ENCODE measurements around the gene CLDN20.
"Not testable (repeated sequence)": the region's sequence is repeated elsewhere in the genome, so short reads cannot be mapped to it uniquely, and the experiment has no call there.

The CLDN20 gene

GRCh38 chr6:155268088-155268867 is 4.5 kb downstream of the CLDN20 start:
- H3K36me3 Mint-ChIP-seq (ENCODE audit: low read depth) = peaks cover 18% of the 10 kb centered on the region
- H3K4me1 Mint-ChIP-seq (ENCODE audit: low read depth); H3K4me3 Mint-ChIP-seq; H3K27me3 Mint-ChIP-seq (ENCODE audit: low read depth); H3K27ac Mint-ChIP-seq; H3K9me3 Mint-ChIP-seq: not testable (repeated sequence)
- DNase-seq (ENCODE audit: low spot score) = peak; percentile 24

- peaks cover 17% of the 10 kb centered on the region for H3K36me3 Mint-ChIP-seq (ENCODE audit: low read depth)
Measured at GRCh38 chr6:155269765-155270164, 6.0 kb downstream of the CLDN20 start.

GRCh38 chr6:155270561-155271091 is 6.8 kb downstream of the CLDN20 start:
- H3K4me1 Mint-ChIP-seq (ENCODE audit: low read depth) = peaks cover 12% of the 10 kb centered on the region
- no peaks in the 10 kb centered on the region for H3K9me3 Mint-ChIP-seq
- no peak overlapping the region for H3K4me3 Mint-ChIP-seq
- no peaks in the 10 kb centered on the region for H3K27me3 Mint-ChIP-seq (ENCODE audit: low read depth)
- H3K27ac Mint-ChIP-seq = no peak overlapping the region
- DNase-seq (ENCODE audit: low spot score) = no peak
- H3K36me3 Mint-ChIP-seq (ENCODE audit: low read depth) = peaks cover 21% of the 10 kb centered on the region

More at GRCh38 chr6:155269765-155270164, 6.0 kb downstream of the CLDN20 start:
- H3K4me3 Mint-ChIP-seq = no peak overlapping the region
- H3K9me3 Mint-ChIP-seq = no peaks in the 10 kb centered on the region
- H3K27ac Mint-ChIP-seq = no peak overlapping the region
- no peak for DNase-seq (ENCODE audit: low spot score)
- H3K27me3 Mint-ChIP-seq (ENCODE audit: low read depth) = no peaks in the 10 kb centered on the region
- H3K4me1 Mint-ChIP-seq (ENCODE audit: low read depth) = peaks cover 12% of the 10 kb centered on the region

GRCh38 chr6:155271145-155271544 is 7.3 kb downstream of the CLDN20 start:
- Mint-ChIP-seq H3K27me3 (ENCODE audit: low read depth) (no peaks in the 10 kb centered on the region), H3K27ac (no peak overlapping the region), H3K9me3 (no peaks in the 10 kb centered on the region), H3K4me1 (ENCODE audit: low read depth) (peaks cover 12% of the 10 kb centered on the region), H3K4me3 (no peak overlapping the region), H3K36me3 (ENCODE audit: low read depth) (peaks cover 23% of the 10 kb centered on the region)
- no peak for DNase-seq (ENCODE audit: low spot score)

GRCh38 chr6:155272353-155273232 is 8.8 kb downstream of the CLDN20 start:
- Mint-ChIP-seq H3K4me3 (no peak overlapping the region), H3K36me3 (ENCODE audit: low read depth) (peaks cover 20% of the 10 kb centered on the region), H3K4me1 (ENCODE audit: low read depth) (peaks cover 12% of the 10 kb centered on the region), H3K27ac (peak overlapping the region; percentile 24), H3K27me3 (ENCODE audit: low read depth) (no peaks in the 10 kb centered on the region), H3K9me3 (no peaks in the 10 kb centered on the region)
- DNase-seq (ENCODE audit: low spot score) = no peak

- no peak overlapping the region for H3K27ac Mint-ChIP-seq
- no peak overlapping the region for H3K4me3 Mint-ChIP-seq
- DNase-seq (ENCODE audit: low spot score) = no peak
- peaks cover 8% of the 10 kb centered on the region for H3K4me1 Mint-ChIP-seq (ENCODE audit: low read depth)
- H3K36me3 Mint-ChIP-seq (ENCODE audit: low read depth) = peaks cover 20% of the 10 kb centered on the region
- no peaks in the 10 kb centered on the region for H3K27me3 Mint-ChIP-seq (ENCODE audit: low read depth)
- H3K9me3 Mint-ChIP-seq = no peaks in the 10 kb centered on the region
Measured at GRCh38 chr6:155273431-155273830, 9.6 kb downstream of the CLDN20 start.

- no peaks in the 10 kb centered on the region for H3K9me3 Mint-ChIP-seq
- H3K27ac Mint-ChIP-seq = no peak overlapping the region
- H3K36me3 Mint-ChIP-seq (ENCODE audit: low read depth) = peaks cover 26% of the 10 kb centered on the region
- no peak for DNase-seq (ENCODE audit: low spot score)
- no peaks in the 10 kb centered on the region for H3K27me3 Mint-ChIP-seq (ENCODE audit: low read depth)
- peaks cover 8% of the 10 kb centered on the region for H3K4me1 Mint-ChIP-seq (ENCODE audit: low read depth)
- no peak overlapping the region for H3K4me3 Mint-ChIP-seq
Measured at GRCh38 chr6:155274106-155274505, 10.3 kb downstream of the CLDN20 start.

GRCh38 chr6:155274533-155274932 is 10.7 kb downstream of the CLDN20 start:
- peaks cover 30% of the 10 kb centered on the region for H3K36me3 Mint-ChIP-seq (ENCODE audit: low read depth)
- no peak overlapping the region for H3K4me3 Mint-ChIP-seq
- no peak overlapping the region for H3K27ac Mint-ChIP-seq
- no peaks in the 10 kb centered on the region for H3K9me3 Mint-ChIP-seq
- H3K27me3 Mint-ChIP-seq (ENCODE audit: low read depth) = no peaks in the 10 kb centered on the region
- DNase-seq (ENCODE audit: low spot score) = no peak
- H3K4me1 Mint-ChIP-seq (ENCODE audit: low read depth) = peaks cover 8% of the 10 kb centered on the region

GRCh38 chr6:155275808-155276480 is 12.1 kb downstream of the CLDN20 start:
- Mint-ChIP-seq H3K9me3 (no peaks in the 10 kb centered on the region), H3K27ac (no peak overlapping the region), H3K27me3 (ENCODE audit: low read depth) (no peaks in the 10 kb centered on the region), H3K4me1 (ENCODE audit: low read depth) (peaks cover 10% of the 10 kb centered on the region), H3K4me3 (no peak overlapping the region), H3K36me3 (ENCODE audit: low read depth) (peaks cover 34% of the 10 kb centered on the region)
- DNase-seq (ENCODE audit: low spot score) = no peak

GRCh38 chr6:155276638-155277037 is 12.8 kb downstream of the CLDN20 start:
- H3K4me3 Mint-ChIP-seq = no peak overlapping the region
- peaks cover 34% of the 10 kb centered on the region for H3K36me3 Mint-ChIP-seq (ENCODE audit: low read depth)
- DNase-seq (ENCODE audit: low spot score) = no peak
- H3K27ac Mint-ChIP-seq = no peak overlapping the region
- no peaks in the 10 kb centered on the region for H3K27me3 Mint-ChIP-seq (ENCODE audit: low read depth)
- H3K4me1 Mint-ChIP-seq (ENCODE audit: low read depth) = peaks cover 10% of the 10 kb centered on the region
- H3K9me3 Mint-ChIP-seq = no peaks in the 10 kb centered on the region

GRCh38 chr6:155278319-155279049 is 14.7 kb downstream of the CLDN20 start:
- peaks cover 4% of the 10 kb centered on the region for H3K4me1 Mint-ChIP-seq (ENCODE audit: low read depth)
- peaks cover 33% of the 10 kb centered on the region for H3K36me3 Mint-ChIP-seq (ENCODE audit: low read depth)
- DNase-seq (ENCODE audit: low spot score) = no peak
- H3K27ac Mint-ChIP-seq = no peak overlapping the region
- H3K9me3 Mint-ChIP-seq = no peaks in the 10 kb centered on the region
- no peaks in the 10 kb centered on the region for H3K27me3 Mint-ChIP-seq (ENCODE audit: low read depth)
- no peak overlapping the region for H3K4me3 Mint-ChIP-seq

- Mint-ChIP-seq H3K27me3 (ENCODE audit: low read depth) (no peaks in the 10 kb centered on the region), H3K4me3 (no peak overlapping the region), H3K36me3 (ENCODE audit: low read depth) (peaks cover 36% of the 10 kb centered on the region), H3K27ac (no peak overlapping the region), H3K9me3 (no peaks in the 10 kb centered on the region), H3K4me1 (ENCODE audit: low read depth) (peaks cover 4% of the 10 kb centered on the region)
- DNase-seq (ENCODE audit: low spot score) = no peak
Measured at GRCh38 chr6:155284775-155285174, 21.0 kb downstream of the CLDN20 start.

- H3K27ac Mint-ChIP-seq = no peak overlapping the region
Measured at GRCh38 chr6:155287762-155288161, 23.9 kb downstream of the CLDN20 start.

More at GRCh38 chr6:155287762-155288161, 23.9 kb downstream of the CLDN20 start:
- DNase-seq (ENCODE audit: low spot score) = no peak
- Mint-ChIP-seq H3K27me3 (ENCODE audit: low read depth) (no peaks in the 10 kb centered on the region), H3K9me3 (no peaks in the 10 kb centered on the region), H3K36me3 (ENCODE audit: low read depth) (peaks cover 46% of the 10 kb centered on the region), H3K4me1 (ENCODE audit: low read depth) (peaks cover 5% of the 10 kb centered on the region), H3K4me3 (no peak overlapping the region)

All from T-helper 2 cell treated with Interferon-gamma antibody and Interleukin-4, amounts not matched to agents 5 μg/mL and 100 μg/mL, for 36 hours (primary cell).